ENCODE data around the gene FTH1. TPM values are rescaled to one million over a fixed set of nuclear protein-coding genes. Genes with fewer than 3 reads are reported as not detected.

The FTH1 gene
- total RNA-seq, 1 experiment from 2014 or later, result 1,937 TPM

DNA sequence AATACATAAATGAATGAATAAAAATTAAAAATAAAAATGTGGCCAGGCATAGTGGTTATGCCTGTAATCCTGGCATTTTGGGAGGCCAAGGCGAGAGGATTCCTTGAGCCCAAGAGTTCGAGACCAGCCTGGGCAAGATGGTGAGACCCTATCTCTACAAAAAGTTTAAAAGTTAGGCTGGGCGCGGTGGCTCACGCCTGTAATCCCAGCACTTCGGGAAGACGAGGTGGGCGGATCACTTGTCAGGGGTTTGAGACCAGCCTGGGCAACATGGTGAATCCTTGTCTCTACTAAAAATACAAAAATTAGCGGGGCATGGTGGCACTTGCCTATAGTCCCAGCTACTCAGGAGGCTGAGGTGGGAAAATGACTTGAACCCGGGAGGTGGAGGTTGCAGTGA lies 27.0 kb downstream of the FTH1 start:
- H3K4me3 ChIP-seq (ENCODE audit: low read length), result no peak overlapping the region
- H3K36me3 ChIP-seq (ENCODE audit: low read depth, low read length), result no peaks in the 10 kb centered on the region
- H3F3A ChIP-seq (ENCODE audit: low read length, unreplicated experiment), result peaks cover 3% of the 10 kb centered on the region
- BruUV-seq (replicated peaks), result no TSS peak
- no peak for DNase-seq
- POLR2A ChIA-PET (ENCODE audit: unreplicated experiment), result no interaction called here
- TF ChIP-seq EZH2 (IDR thresholded peaks at IDR 0.05; ENCODE audit: low read length, unreplicated experiment), result no peak
- no peak for TF ChIP-seq EZH2phosphoT487 (IDR thresholded peaks at IDR 0.05; ENCODE audit: borderline replicate concordance, low read length)
- no peak for TF ChIP-seq CTCF (conservative IDR thresholded peaks at IDR 0.05; ENCODE audit: low read depth, low read length)
- no peak overlapping the region for H3K27ac ChIP-seq (ENCODE audit: low read length)
- H3K9ac ChIP-seq (ENCODE audit: low read length), result no peak overlapping the region
- no peaks in the 10 kb centered on the region for H3K4me1 ChIP-seq (ENCODE audit: insufficient read depth, low read length)
- no peaks in the 10 kb centered on the region for H3K9me2 ChIP-seq (replicated peaks; ENCODE audit: low read length)
- no peak for ATAC-seq
- H4K20me1 ChIP-seq (ENCODE audit: low read length), result no peaks in the 10 kb centered on the region
- intact Hi-C loops (cut with micrococcal nuclease), result no loop called here
- no peak overlapping the region for H2AFZ ChIP-seq (ENCODE audit: low read length)
- H3K9me3 ChIP-seq (ENCODE audit: low read length), result peaks cover 9% of the 10 kb centered on the region; the same call in 1 of the 2 replicates
- H3K79me2 ChIP-seq (ENCODE audit: low read length), result no peaks in the 10 kb centered on the region
- H3K27me3 ChIP-seq (ENCODE audit: low read length), result no peaks in the 10 kb centered on the region
- CTCF ChIA-PET, result no interaction called here
- H3K4me2 ChIP-seq (ENCODE audit: low read length), result no peak overlapping the region

- intact Hi-C loops (cut with micrococcal nuclease), result no loop called here
- no peak overlapping the region for H3K4me2 ChIP-seq (ENCODE audit: low read length)
- no peaks in the 10 kb centered on the region for H3K36me3 ChIP-seq (ENCODE audit: low read depth, low read length)
- H3K27ac ChIP-seq (ENCODE audit: low read length), result no peak overlapping the region
- no peak overlapping the region for H3K4me3 ChIP-seq (ENCODE audit: low read length)
- DNase-seq, result no peak
- H3K79me2 ChIP-seq (ENCODE audit: low read length), result no peaks in the 10 kb centered on the region
- H3F3A ChIP-seq (ENCODE audit: low read length, unreplicated experiment), result peaks cover 3% of the 10 kb centered on the region
- BruUV-seq (replicated peaks), result no TSS peak
- no peaks in the 10 kb centered on the region for H3K4me1 ChIP-seq (ENCODE audit: insufficient read depth, low read length)
- no peak for ATAC-seq
- no peaks in the 10 kb centered on the region for H3K9me2 ChIP-seq (replicated peaks; ENCODE audit: low read length)
- no peak for TF ChIP-seq EZH2 (IDR thresholded peaks at IDR 0.05; ENCODE audit: low read length, unreplicated experiment)
- TF ChIP-seq CTCF (conservative IDR thresholded peaks at IDR 0.05; ENCODE audit: low read depth, low read length), result no peak
- no peak for TF ChIP-seq EZH2phosphoT487 (IDR thresholded peaks at IDR 0.05; ENCODE audit: borderline replicate concordance, low read length)
- CTCF ChIA-PET, result no interaction called here
- POLR2A ChIA-PET (ENCODE audit: unreplicated experiment), result no interaction called here
- no peak overlapping the region for H2AFZ ChIP-seq (ENCODE audit: low read length)
- H3K27me3 ChIP-seq (ENCODE audit: low read length), result no peaks in the 10 kb centered on the region
- no peaks in the 10 kb centered on the region for H4K20me1 ChIP-seq (ENCODE audit: low read length)
- peaks cover 3% of the 10 kb centered on the region; the same call in 1 of the 2 replicates for H3K9me3 ChIP-seq (ENCODE audit: low read length)
- H3K9ac ChIP-seq (ENCODE audit: low read length), result no peak overlapping the region
These were observed 31.6 kb downstream of the FTH1 start for GRCh38 chr11:61935861-61936260.

DNA sequence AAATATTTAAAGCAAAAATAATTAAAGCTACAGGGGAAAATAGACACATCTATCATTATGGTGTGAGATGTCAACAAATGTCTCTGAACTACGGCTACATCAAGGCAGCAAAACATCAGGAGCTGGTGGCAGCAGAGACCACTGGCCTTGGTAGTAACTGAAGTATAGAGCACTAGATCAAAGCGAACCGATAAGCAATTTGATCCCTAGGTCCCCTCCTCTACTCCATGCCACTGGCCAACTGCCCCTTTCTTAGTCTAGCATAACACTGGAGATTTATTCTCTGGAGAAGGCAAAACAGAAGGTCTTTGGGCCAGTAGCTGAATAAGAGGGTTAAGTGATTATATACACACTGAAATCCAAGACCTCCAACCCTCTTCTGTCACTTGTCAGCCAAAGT lies 36.5 kb downstream of the FTH1 start:
- DNase-seq (no peak), ATAC-seq (no peak)
- H3K9me2 ChIP-seq (replicated peaks; ENCODE audit: low read length), result no peaks in the 10 kb centered on the region
- H3K4me3 ChIP-seq (ENCODE audit: low read length), result no peak overlapping the region
- H2AFZ ChIP-seq (ENCODE audit: low read length), result no peak overlapping the region
- H3K4me2 ChIP-seq (ENCODE audit: low read length), result no peak overlapping the region
- no peaks in the 10 kb centered on the region for H3K9me3 ChIP-seq (ENCODE audit: low read length)
- H3K36me3 ChIP-seq (ENCODE audit: low read depth, low read length), result no peaks in the 10 kb centered on the region
- intact Hi-C loops (cut with micrococcal nuclease), result no loop called here
- no peak overlapping the region for H3K27ac ChIP-seq (ENCODE audit: low read length)
- CTCF ChIA-PET, result no interaction called here
- H3F3A ChIP-seq (ENCODE audit: low read length, unreplicated experiment), result no peaks in the 10 kb centered on the region
- no peaks in the 10 kb centered on the region for H4K20me1 ChIP-seq (ENCODE audit: low read length)
- BruUV-seq (replicated peaks), result no TSS peak
- POLR2A ChIA-PET (ENCODE audit: unreplicated experiment), result no interaction called here
- H3K79me2 ChIP-seq (ENCODE audit: low read length), result no peaks in the 10 kb centered on the region
- no peaks in the 10 kb centered on the region for H3K27me3 ChIP-seq (ENCODE audit: low read length)
- no peaks in the 10 kb centered on the region for H3K4me1 ChIP-seq (ENCODE audit: insufficient read depth, low read length)
- H3K9ac ChIP-seq (ENCODE audit: low read length), result no peak overlapping the region
- no peak for TF ChIP-seq EZH2 (IDR thresholded peaks at IDR 0.05; ENCODE audit: low read length, unreplicated experiment)
- TF ChIP-seq EZH2phosphoT487 (IDR thresholded peaks at IDR 0.05; ENCODE audit: borderline replicate concordance, low read length), result no peak
- TF ChIP-seq CTCF (conservative IDR thresholded peaks at IDR 0.05; ENCODE audit: low read depth, low read length), result no peak
